Inferior parietal cortex (tissue), 1 donor: ENCODE data around the gene PLEKHF1.

Experiments used
- DNase-seq: peaks from one replicate; pipeline ENCODE4 v3.0.0-alpha.2; 2016; ENCODE audit errors: extremely low spot score

The PLEKHF1 gene

DNA sequence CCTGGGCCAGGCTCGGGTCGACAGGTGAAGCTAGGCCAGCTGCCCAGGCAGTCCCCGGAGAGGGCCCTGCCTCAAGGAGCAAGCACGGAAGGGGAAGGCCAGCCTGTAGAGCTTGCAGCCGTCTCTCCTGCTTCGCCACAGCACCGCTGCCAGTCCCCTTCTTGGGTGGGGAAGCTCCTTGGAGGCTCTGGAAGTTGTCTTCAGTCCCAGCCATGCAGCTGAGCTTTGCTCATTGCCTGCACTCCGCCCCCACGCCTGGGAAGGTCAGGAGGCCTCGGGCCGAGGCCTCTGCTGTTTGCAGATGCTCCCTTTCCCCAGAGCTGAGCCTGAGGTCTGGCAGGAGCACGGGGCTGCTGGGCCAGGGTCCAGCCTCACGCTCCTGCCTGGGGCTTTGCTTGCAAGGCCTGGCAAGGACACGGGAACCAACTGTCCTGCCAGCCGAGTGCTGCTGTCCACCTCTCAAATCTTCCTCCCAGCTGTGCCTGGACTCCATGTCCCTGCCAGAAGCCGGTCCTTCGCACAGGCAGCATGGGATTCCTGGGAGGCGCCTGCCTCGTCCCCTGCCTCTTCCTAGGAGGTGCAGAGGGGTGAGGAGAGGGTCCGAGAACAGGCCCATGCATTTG is 13.3 kb downstream of the PLEKHF1 start:
- no peak for DNase-seq

- DNase-seq = no peak
Observed at GRCh38 chr19:29679598-29680210, 14.4 kb downstream of the PLEKHF1 start.

GRCh38 chr19:29680447-29680846 is 15.2 kb downstream of the PLEKHF1 start:
- no peak for DNase-seq

DNA sequence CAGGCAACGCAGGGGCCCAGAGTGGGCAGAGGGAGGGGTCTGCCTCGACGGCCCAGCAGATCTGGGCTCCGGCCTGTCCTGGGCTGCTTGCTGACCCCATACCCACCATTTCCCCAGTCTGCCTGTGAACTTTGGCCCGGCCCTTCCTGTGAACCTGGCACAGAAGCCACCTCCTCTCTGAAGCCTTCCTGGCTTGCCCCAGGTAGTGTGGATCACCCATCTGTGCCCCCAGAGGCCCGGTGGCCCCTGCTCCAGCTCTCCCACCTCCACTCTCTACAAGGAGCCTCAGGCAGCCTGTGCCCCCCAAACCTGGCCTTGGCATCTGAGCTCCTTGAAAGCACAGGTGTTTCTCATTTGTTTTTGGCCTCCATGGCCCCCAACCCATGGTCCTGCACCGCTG is 15.7 kb downstream of the PLEKHF1 start:
- no peak for DNase-seq

DNA sequence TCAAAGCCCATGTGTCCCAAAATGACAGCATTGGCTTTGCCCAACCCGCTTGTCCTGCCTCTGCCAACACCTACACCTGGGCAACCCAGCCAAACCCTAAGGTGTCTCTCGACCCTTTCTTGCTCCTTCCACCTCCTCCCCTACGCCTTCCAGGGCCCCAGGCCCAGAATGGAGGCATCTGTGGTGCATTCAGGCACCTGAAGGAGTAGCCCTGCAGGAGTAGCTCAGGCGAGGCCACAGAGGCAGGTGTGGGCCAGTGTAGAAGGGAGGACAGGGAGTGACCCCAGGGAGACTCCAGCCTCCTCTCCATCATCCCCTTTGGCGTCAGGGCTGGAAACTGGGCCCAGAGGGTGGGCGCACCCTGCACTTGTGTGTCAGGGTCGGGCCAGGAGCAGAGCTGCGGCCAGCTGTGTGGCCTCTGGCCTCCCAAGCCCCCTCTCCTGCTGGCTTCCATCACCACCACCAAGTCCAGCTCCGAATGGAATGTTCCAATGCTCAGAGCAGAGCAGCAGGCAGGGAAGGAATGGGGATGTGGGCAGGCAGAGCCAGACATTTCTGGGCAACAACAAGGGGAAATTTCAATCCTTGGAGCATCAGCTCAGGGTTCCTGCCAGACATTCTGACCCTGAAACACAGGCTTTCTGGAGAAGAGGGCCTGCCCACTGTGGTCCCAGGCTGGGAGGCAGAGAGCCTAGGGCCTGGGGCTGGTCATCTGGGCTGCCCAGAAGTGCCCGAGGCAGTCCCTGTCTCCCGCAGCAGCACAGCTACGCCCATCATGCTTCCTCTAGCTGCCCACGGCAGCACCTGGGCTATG is 16.4 kb downstream of the PLEKHF1 start:
- no peak for DNase-seq

GRCh38 chr19:29682236-29682895 is 17.1 kb downstream of the PLEKHF1 start:
- DNase-seq = no peak

GRCh38 chr19:29683009-29683408 is 17.7 kb downstream of the PLEKHF1 start:
- DNase-seq = peak; percentile 79

DNA sequence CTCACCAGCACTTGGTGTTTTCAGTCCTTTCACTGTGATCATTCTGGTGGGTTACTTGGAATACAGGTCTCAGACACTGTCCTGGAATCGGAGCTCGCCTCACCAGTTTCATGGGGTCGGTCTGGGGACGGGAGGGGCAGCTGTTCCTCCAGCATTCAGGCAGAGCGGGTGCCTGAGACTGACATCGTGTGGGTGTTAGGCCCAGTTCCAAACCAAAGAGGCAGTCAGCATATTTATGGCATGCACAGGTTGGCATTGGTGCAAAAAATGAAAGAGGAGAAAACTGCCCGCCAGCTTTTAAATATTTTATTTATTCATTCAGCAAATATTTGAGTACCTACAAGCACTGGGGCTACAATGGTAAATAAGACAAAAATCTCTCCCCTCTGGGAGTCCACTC is 20.1 kb downstream of the PLEKHF1 start:
- no peak for DNase-seq

DNA sequence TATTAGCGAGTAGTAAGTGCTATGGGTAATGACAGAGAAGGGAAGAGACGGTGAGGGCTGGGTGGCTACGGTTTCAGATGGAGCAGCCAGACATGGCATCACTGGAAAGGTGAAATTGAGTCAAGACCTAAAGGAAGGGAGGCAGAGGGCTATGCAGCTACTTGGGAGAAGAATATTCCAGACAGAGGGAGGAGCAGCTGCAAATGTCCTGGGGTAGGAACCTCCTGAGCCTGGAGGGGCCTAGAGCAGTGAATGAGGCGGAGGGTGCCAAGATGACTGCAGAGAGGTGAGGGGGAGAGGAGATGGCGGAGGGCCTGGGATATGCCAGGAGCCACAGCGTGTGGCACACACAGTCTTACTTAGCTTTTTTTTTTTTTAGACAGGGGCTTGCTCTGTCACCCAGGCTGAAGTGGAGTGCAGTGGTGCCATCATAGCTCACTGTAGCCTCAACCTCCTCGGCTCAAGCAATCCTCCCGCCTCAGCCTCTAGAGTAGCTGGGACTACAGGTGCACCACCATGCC is 21.1 kb downstream of the PLEKHF1 start:
- no peak for DNase-seq

GRCh38 chr19:29687244-29687896 is 22.1 kb downstream of the PLEKHF1 start:
- no peak for DNase-seq

DNA sequence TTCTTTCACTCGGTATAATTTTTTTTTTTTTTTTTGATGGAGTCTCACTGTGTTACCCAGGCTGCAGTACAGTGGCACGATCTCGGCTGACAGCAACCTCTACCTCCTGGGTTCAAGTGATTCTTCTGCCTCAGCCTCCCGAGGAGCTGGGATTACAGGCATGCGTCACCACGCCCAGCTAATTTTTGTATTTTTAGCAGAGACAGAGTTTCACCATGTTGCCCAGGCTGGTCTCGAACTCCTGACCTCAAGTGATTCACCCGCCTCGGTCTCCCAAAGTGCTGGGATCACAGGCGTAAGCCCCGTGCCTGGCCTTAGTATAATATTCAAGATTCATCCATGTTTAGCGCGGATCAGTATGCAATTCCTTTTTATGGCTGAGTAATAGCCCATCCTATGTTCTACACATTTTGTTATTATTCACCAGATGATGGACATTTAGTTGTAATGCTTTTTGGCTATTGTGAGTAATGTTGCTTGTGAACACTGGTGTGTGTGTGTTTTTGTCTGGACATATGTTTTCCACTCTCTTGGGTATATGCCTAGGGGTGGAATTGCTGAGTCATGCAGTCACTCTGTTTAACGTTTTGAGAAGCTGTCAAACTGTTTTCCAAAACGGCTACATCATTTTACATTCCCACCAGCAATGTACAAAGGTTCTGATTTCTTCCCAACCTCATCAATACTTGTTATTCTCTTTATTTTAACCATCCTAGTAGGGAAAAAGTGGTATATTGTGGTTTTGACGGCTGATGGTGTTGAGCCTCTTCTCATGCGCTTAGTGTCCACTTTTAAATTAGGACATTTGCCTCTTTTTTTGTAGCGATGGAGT is 22.9 kb downstream of the PLEKHF1 start:
- DNase-seq = peak; percentile 45

DNA sequence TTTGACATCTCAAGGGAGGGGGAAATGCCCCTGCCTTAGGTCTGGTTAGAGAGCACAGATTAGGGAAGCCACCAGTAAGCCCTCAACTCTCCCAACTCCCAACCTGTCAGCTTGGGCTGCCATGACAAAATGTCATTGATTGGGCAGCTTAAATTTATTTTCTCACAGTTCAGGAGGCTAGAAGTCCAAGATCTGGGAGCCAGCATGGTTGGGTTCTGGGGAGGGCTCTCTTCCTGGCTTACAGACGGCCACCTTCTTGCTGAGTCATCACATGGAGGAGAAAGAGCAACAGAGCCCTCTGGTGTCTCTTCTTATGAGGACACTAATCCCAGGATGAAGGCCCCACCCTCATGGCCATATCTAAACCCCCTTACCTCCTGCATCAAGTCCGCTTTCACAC is 25.6 kb downstream of the PLEKHF1 start:
- peak; percentile 53 for DNase-seq

GRCh38 chr19:29694161-29694560 is 28.9 kb downstream of the PLEKHF1 start:
- DNase-seq = no peak

GRCh38 chr19:29694669-29695627 is 29.7 kb downstream of the PLEKHF1 start:
- peak; percentile 82 for DNase-seq

DNA sequence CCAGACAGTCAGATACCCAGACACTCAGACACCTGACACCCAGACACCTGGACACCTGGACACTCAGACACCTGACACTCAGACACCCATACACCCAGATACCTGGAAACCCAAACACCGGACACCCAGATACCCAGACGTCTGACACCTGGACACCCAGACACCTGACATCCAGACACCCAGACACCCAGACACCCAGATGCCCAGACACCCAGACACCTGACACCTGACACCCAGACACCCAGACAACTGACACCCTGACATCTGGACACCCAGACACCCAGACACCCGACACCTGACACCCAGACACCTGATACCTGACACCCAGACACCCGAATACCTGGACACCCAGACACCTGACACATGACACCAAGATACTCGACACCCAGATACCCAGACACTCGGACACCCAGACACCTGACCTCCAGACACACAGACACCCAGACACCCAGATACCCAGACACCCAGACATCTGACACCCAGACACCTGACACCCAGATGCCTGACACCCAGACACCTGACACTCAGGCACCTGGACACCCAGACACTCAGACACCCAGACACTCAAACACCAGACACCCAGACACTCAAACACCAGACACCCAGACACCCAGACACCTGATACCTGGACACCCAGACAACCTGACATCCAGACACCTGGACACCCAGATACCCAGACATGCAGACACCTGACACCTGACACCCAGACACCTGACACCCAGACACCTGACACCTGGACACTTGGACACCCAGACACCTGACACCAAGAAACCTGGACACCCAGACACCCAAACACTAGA is 30.7 kb downstream of the PLEKHF1 start:
- DNase-seq = no peak

GRCh38 chr19:29696565-29696846 is 31.2 kb downstream of the PLEKHF1 start:
- no peak for DNase-seq

DNA sequence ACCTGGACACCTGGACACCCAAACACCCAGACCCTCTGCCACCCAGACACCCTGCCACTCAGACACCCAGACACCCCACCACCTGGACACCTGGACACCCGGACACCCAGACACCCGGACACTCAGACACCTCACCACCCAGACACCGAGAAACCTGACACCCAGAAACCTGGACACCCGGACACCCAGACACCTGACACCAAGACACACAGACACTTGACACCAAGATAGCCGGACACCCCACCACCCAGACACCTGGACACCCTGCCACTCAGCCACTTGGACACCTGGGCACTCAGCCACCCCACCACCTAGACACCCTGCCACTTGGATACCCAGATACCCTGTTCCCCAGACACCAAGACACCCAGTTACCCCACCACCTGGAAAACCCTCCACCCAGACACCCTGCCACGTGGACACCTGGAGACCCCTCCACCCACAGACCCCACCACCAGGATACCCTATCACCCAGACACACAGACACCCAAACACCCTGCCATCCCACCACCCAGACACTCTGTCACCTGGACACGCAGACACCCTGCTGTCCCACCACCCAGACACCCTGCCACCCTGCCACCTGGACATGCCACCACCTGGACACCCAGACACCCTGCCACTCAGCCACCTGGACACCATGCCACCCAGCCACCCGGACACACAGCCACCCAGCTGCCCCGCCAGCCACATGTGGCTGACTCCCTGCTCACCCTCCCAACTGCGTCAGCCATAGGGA is 32.4 kb downstream of the PLEKHF1 start:
- no peak for DNase-seq

DNA sequence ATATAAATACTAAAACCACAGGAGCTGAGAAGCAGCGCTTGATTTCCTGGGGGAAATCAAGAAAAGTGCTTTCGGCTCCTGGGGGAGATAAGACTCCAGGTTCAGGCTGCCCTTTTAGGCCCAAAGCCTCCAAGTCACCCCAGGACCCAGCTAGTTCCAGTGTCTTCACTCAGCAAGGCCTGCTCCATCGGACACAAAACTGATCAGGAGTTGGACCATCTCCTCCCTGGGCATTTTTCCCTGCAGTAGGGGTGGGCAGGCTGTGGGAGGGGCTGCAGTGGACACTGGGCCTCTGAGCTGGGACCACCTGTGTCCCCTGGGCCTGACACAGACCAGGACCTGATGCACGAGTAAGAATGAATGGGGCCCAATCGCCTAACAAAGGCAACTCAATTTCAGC is 34.6 kb downstream of the PLEKHF1 start:
- DNase-seq = no peak
